Memory B cell (primary cell): ENCODE data around the gene RAB37.

Experiments used
- ATAC-seq: fragments of 150-1000 bp; cut with Tn5 transposase; 2 replicates; pipeline ENCODE4 v1.10.0; 2021; ENCODE audit warnings: low read depth, mild to moderate bottlenecking, moderate library complexity
- DNase-seq, 2 donors: peaks; one replicate each; pipeline ENCODE4 v3.0.0; 2022; ENCODE audit warnings: low spot score in 2 of 2
- H3K27ac Mint-ChIP-seq: one replicate; pipeline ENCODE4 v1.8.0; 2022; ENCODE audit warnings: mild to moderate bottlenecking, moderate library complexity, mixed read lengths
- H3K27me3 Mint-ChIP-seq: one replicate; pipeline ENCODE4 v1.8.0; 2022; ENCODE audit warnings: mixed read lengths
- H3K36me3 Mint-ChIP-seq: one replicate; pipeline ENCODE4 v1.8.0; 2022; ENCODE audit warnings: mild to moderate bottlenecking, mixed read lengths
- H3K4me1 Mint-ChIP-seq: one replicate; pipeline ENCODE4 v1.8.0; 2022; ENCODE audit warnings: mixed read lengths
- H3K4me3 Mint-ChIP-seq: one replicate; pipeline ENCODE4 v1.8.0; 2022; ENCODE audit warnings: mild to moderate bottlenecking, moderate library complexity, mixed read lengths
- H3K9me3 Mint-ChIP-seq: one replicate; pipeline ENCODE4 v1.8.0; 2022; ENCODE audit warnings: mixed read lengths

RAB37 gene

DNA sequence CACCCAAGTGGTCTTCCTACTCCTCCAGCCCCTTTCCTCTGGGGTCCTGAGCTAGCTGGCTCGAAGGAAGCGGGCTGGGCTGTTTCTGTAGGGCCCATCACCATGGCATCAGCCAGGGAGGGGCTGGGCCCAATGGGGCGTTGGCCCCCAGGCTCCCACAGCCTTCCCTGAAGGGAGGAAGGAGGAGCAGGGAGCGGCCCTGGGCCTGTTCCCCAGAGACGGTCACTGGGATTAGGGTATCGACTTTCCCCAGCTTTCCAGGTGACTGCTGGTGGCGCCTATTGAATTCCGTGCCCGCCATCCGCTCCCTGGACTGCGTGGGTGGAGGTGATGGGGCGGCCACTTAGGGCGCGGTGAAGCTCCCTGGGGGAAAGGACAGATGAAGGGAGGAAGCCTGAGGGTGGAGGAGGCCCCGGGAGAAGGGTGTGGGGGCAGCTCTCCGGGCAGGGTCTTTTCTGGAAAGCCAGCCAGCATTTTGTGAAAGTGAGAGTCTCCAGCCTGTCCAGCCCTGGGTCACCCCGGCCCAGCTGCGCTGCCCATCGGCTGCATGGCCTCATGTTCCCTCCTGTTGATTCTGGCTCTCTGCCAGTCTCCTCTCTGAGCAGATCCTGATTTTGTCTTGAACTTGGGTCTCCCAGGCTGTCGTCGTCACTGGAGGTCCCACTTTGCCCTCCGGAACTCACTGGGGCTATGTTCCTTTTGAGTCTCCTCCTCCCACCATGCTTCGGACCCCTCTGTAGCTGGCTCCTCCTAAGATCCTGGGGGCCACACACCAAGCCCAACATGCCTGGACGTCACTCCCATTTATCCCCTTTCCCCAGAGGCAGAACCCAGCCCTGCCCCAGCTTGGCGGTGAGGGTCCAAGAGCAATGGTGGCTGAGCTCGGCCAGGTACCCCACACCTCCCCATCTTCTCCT, 21.1 kb downstream of the RAB37 start:
- H3K36me3 Mint-ChIP-seq: no peaks in the 10 kb centered on the region

DNA sequence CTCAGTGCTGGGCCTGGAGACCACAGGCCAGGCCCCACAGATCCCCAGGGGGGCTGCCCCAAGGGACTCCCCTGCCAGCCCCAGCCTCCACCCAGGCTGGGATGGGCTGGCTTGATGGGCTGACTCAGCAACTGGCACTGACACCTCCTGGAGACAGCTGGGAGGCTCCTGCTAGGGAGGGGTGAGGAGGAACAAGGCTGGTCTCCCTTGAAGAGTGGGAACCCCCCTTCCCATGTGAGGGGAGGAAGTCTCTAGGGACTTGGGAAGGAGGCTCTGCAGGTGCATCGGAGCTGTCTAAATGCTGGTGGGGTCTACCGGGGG, 21.8 kb downstream of the RAB37 start:
- Mint-ChIP-seq H3K36me3 (no peaks in the 10 kb centered on the region), H3K27me3 (no peaks in the 10 kb centered on the region)
- peak; percentile 50 for ATAC-seq

More for the DNA sequence above, 21.1 kb downstream of the RAB37 start:
- peaks cover 40% of the 10 kb centered on the region for H3K4me1 Mint-ChIP-seq
- H3K27me3 Mint-ChIP-seq: no peaks in the 10 kb centered on the region
- peak overlapping the region; percentile 63 for H3K4me3 Mint-ChIP-seq
- H3K9me3 Mint-ChIP-seq: no peaks in the 10 kb centered on the region
- H3K27ac Mint-ChIP-seq: peak overlapping the region; percentile 50
- DNase-seq: no peak
- ATAC-seq: no peak

DNA sequence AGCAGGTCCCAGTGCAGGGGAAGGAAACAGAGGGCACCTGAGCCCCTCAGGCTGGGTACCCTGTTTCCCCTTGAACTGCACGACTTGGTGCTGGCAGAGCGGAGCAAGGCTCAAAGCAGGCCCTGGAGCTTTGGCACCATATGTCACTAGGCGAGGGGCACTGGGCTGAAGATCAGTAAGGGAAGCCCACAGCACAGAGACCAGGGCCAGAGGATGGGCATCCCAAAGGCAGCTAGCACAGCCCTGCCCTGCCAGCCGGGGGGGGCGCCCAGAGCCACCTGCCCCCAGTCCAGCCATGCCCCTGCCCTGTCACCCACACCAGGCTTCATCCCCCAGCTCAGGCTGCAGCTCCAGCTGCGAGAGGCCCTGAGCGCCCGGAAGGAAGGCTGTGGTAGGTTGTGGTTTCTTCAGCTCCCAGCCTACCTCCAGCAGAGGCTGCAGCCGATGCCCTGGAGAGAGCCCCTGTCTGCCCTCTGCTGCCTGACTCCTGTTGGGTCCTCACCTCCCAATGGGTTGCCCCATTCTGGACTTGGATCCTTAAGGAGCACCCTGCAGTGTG, 22.3 kb downstream of the RAB37 start:
- Mint-ChIP-seq H3K4me1 (peaks cover 34% of the 10 kb centered on the region), H3K36me3 (no peaks in the 10 kb centered on the region), H3K4me3 (peak overlapping the region; percentile 63), H3K27ac (peak overlapping the region; percentile 50), H3K9me3 (no peaks in the 10 kb centered on the region), H3K27me3 (no peaks in the 10 kb centered on the region)
- DNase-seq: no peak
- peak; percentile 86 for ATAC-seq

More for the DNA sequence above, 21.8 kb downstream of the RAB37 start:
- peaks cover 36% of the 10 kb centered on the region for H3K4me1 Mint-ChIP-seq
- peak overlapping the region; percentile 50 for H3K27ac Mint-ChIP-seq
- H3K9me3 Mint-ChIP-seq: no peaks in the 10 kb centered on the region
- DNase-seq: no peak
- peak overlapping the region; percentile 63 for H3K4me3 Mint-ChIP-seq

DNA sequence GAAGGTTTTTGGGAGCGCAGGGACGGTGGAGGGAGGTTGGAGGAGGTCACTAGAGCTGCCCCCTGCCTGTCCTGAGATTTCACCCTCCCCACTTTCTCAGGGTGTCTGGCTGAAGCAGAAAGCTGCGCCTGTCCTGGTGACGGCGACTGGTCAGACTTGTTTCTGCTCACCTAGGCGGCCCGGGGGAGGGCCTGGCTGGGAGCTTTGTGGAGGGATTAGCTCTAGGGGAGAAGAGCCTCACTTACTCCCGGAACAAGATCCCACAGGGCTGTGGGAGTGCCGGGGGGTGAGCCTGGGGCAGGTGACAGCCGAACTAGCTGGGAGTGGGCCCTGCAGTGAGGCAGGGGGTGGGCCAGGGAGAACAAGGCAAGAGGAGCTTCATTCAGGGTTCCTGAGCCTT, 22.9 kb downstream of the RAB37 start:
- no peak for ATAC-seq
- H3K9me3 Mint-ChIP-seq: no peaks in the 10 kb centered on the region
- H3K4me3 Mint-ChIP-seq: no peak overlapping the region
- H3K4me1 Mint-ChIP-seq: peaks cover 34% of the 10 kb centered on the region
- H3K27ac Mint-ChIP-seq: no peak overlapping the region
- H3K27me3 Mint-ChIP-seq: no peaks in the 10 kb centered on the region
- H3K36me3 Mint-ChIP-seq: no peaks in the 10 kb centered on the region
- DNase-seq: no peak

DNA sequence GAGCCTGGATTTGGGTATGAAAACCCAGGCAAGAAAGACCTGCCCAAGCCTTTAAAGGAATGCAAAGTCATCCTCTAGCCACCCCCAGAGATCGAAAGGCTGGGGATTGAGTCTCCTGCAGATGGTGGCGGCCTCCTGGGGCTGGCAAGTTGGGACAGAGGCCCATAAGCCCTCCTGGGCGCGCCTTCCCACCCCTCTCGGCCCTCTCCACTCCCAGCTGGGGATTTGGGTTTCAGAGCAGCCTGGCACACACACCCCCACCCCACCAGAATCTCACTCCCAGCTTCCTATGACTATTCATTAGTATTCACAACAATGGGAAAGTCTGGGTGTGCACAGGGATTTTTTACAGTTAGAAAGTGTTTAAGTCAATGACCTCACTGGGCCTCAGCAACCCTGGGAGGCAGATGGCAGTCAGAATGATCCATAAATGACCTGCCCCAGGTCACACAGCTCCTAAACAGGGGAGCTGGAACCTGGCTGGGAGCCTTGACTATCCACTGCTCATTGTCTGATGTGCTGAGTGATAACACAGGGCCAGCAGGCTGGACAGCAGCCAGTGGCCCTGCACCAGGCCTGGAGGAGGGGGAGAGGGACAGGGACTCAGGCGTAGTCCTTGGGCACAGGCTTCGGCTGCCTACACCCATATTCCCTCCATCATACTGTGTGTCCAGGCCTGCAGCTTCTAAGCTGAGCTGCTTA, 23.5 kb downstream of the RAB37 start:
- Mint-ChIP-seq H3K9me3 (no peaks in the 10 kb centered on the region), H3K27ac (no peak overlapping the region), H3K4me1 (peaks cover 31% of the 10 kb centered on the region), H3K27me3 (no peaks in the 10 kb centered on the region), H3K4me3 (no peak overlapping the region), H3K36me3 (no peaks in the 10 kb centered on the region)
- no peak for DNase-seq
- no peak for ATAC-seq

DNA sequence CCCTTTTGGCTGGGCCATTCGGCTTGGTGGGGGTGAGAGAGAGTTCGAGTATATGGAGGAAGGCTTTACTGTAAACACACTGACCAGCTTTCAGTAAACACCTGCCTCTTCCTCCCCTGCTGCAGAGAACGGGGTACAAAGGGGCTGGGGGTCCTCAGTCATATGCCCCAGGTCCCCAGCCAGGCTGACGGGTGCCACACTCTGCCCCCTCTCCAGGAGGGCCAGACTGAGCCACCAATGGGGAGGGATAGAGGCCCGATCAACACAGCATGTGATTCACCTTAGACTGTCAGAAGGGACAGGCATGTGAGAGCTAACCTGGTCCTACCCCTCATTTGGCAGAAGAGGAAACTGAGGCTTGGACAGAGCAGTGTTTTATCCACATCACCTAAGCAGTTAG, 24.4 kb downstream of the RAB37 start:
- Mint-ChIP-seq H3K4me3 (no peak overlapping the region), H3K36me3 (no peaks in the 10 kb centered on the region), H3K4me1 (peaks cover 31% of the 10 kb centered on the region), H3K9me3 (no peaks in the 10 kb centered on the region), H3K27ac (no peak overlapping the region), H3K27me3 (no peaks in the 10 kb centered on the region)
- DNase-seq: no peak
- no peak for ATAC-seq

DNA sequence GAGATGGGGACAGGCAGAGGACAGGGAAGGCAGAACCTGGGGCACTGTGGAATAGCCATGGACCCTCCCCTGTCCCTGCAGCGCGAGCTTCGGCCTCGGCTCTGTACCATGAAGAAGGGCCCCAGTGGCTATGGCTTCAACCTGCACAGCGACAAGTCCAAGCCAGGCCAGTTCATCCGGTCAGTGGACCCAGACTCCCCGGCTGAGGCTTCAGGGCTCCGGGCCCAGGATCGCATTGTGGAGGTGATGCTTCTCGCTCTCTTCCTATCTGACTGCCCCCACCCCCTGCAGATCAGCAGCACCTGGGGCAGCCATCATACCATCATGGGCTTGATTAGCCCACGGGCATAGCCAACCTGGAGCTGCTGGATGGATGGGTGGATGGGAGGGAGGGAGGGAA, 24.9 kb downstream of the RAB37 start:
- Mint-ChIP-seq H3K27me3 (no peaks in the 10 kb centered on the region), H3K4me1 (peaks cover 29% of the 10 kb centered on the region), H3K4me3 (no peak overlapping the region), H3K36me3 (peaks cover 2% of the 10 kb centered on the region), H3K9me3 (no peaks in the 10 kb centered on the region), H3K27ac (no peak overlapping the region)
- DNase-seq: no peak
- ATAC-seq: no peak

DNA sequence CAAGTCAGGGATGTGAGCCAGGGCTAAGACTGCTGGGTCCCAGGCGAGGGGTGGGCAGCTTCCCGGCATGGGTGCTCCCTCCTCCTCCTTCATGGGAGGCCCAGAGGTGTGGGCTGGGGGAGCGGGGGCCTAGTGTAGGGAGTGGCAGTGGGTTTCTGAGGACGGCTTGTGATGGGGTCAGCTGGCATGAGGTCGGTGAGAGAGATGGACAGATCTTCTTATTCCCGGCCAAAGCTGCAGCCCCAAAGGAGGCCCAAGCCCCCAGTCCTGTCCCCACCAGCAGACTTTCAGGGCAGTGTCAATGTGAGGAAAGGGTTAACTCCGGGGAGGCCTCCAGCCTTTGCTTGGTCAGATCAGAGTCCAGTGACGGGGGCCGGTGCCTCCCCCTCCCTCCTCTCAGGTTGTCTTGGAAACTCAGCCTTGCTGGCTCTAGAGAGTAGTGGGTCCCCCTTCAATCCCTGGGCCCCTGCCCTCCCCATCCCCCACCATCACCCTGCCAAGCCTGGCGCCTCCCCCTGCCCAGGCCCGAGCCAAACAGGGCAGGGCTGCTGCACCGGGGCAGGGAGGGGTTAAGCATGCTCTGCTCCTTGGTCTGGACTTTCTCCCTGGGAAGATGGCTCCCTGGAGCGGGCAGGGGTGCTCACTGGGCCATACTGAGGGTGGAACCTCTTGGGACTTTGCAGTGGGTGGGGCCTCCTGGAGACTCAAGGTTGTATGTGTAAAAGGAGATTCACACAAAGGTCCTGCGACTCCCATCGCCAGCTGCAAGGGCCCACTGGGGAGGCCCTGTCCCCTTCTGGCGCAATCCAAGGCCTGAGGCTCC, 26.7 kb downstream of the RAB37 start:
- no peak for ATAC-seq
- H3K27ac Mint-ChIP-seq: no peak overlapping the region
- no peaks in the 10 kb centered on the region for H3K27me3 Mint-ChIP-seq
- peaks cover 9% of the 10 kb centered on the region for H3K36me3 Mint-ChIP-seq
- peaks cover 15% of the 10 kb centered on the region for H3K4me1 Mint-ChIP-seq
- no peaks in the 10 kb centered on the region for H3K9me3 Mint-ChIP-seq
- no peak overlapping the region for H3K4me3 Mint-ChIP-seq
- DNase-seq: no peak

DNA sequence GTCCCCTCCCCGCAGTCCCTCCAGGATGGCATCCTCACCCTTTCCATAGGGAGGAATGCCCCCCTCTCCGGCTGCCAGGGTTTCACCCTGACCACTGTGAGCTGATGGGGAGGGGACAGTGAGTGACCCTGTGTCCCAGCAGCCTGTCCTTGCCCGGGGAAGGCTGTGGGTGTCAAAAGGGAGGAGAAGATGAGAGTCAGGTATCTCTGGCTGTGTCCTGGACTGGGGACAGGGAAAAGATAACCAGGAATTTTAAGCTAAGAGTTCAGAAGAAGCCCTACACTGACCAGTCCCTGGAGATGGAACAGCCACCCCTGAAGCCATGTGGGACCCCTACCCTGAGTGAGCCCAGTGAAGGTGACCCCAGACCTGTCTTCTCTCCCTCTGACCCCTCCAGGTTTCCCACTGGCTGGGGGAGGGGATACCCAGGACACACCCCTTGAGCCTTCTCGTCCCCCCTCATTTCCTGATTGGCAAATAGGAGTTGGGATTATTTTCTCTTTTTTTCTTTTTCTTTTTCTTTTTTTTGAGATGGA, 27.8 kb downstream of the RAB37 start:
- Mint-ChIP-seq H3K4me3 (no peak overlapping the region), H3K36me3 (peaks cover 12% of the 10 kb centered on the region), H3K9me3 (no peaks in the 10 kb centered on the region), H3K4me1 (peaks cover 5% of the 10 kb centered on the region), H3K27me3 (no peaks in the 10 kb centered on the region), H3K27ac (no peak overlapping the region)
- DNase-seq (no peak), ATAC-seq (no peak)

DNA sequence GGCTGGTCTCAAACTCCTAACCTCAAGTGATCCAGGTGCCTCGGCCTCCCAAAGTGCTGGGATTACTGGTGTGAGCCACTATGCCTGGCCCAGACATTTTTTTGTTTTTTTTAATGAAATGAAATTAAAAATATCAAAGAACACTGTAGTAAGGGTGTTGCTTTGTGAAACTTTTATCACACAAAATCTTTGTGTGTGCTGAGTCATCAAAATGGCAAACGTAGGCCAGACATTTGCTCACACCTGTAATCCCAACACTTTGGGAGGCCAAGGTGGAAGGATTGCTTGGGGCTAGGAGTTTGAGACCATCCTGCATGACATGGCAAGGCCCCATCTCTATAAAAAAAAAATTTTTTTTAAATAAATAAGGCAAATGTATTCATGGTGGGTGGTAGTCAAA, 29.4 kb downstream of the RAB37 start:
- H3K36me3 Mint-ChIP-seq: peaks cover 12% of the 10 kb centered on the region
- ATAC-seq (no peak), DNase-seq (no peak)
- H3K4me1 Mint-ChIP-seq: peaks cover 12% of the 10 kb centered on the region
- no peaks in the 10 kb centered on the region for H3K27me3 Mint-ChIP-seq
- H3K27ac Mint-ChIP-seq: no peak overlapping the region
- no peaks in the 10 kb centered on the region for H3K9me3 Mint-ChIP-seq
- no peak overlapping the region for H3K4me3 Mint-ChIP-seq

DNA sequence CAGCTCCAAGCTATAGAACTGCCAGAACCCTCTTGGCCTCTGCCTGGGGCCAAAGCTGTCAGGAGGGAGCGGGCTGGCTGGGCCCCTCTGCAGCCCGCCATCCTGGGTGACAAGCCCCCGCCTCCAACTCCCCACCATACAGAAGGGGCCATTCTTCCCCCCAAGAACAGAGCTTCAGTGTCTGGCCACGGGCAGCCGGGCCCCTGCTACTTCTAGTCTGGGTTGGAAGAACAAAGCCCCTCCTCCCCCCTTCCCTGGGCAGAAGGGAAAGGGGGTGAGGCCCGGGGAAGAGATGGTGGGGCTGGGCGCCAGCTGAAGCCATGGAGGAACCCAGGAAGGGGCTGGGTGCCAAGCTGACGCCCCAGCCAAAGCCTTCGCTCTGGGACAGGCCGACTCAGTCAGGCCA, 30.1 kb downstream of the RAB37 start:
- H3K27ac Mint-ChIP-seq: no peak overlapping the region
- H3K27me3 Mint-ChIP-seq: no peaks in the 10 kb centered on the region
- ATAC-seq: no peak
- H3K9me3 Mint-ChIP-seq: no peaks in the 10 kb centered on the region
- peaks cover 11% of the 10 kb centered on the region for H3K4me1 Mint-ChIP-seq
- no peak for DNase-seq
- H3K4me3 Mint-ChIP-seq: no peak overlapping the region
- H3K36me3 Mint-ChIP-seq: peaks cover 15% of the 10 kb centered on the region

DNA sequence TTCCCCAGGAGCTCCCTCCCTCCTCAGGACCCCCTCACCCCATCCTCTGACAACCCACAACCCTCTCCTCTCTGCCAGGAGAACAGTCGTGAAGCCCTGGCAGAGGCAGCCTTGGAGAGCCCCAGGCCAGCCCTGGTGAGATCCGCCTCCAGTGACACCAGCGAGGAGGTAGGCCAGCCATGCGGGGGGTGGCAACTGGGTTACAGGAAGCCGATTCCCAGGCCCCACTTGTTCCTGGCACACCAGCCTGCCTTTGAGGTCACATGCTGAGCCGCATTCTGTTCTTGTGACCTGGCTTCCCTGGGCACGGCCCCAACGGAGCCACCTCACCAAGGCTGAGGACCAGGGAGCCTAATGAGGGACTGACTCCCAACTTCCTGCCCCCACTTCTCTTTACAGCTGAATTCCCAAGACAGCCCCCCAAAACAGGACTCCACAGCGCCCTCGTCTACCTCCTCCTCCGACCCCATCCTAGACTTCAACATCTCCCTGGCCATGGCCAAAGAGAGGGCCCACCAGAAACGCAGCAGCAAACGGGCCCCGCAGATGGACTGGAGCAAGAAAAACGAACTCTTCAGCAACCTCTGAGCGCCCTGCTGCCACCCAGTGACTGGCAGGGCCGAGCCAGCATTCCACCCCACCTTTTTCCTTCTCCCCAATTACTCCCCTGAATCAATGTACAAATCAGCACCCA, 31.2 kb downstream of the RAB37 start:
- Mint-ChIP-seq H3K27me3 (no peaks in the 10 kb centered on the region), H3K36me3 (peaks cover 20% of the 10 kb centered on the region), H3K9me3 (no peaks in the 10 kb centered on the region), H3K4me1 (peaks cover 9% of the 10 kb centered on the region), H3K27ac (no peak overlapping the region), H3K4me3 (no peak overlapping the region)
- no peak for ATAC-seq
- DNase-seq: no peak

DNA sequence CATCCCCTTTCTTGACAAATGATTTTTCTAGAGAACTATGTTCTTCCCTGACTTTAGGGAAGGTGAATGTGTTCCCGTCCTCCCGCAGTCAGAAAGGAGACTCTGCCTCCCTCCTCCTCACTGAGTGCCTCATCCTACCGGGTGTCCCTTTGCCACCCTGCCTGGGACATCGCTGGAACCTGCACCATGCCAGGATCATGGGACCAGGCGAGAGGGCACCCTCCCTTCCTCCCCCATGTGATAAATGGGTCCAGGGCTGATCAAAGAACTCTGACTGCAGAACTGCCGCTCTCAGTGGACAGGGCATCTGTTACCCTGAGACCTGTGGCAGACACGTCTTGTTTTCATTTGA, 31.7 kb downstream of the RAB37 start:
- H3K36me3 Mint-ChIP-seq: peaks cover 20% of the 10 kb centered on the region
- H3K27ac Mint-ChIP-seq: no peak overlapping the region
- no peaks in the 10 kb centered on the region for H3K9me3 Mint-ChIP-seq
- DNase-seq (no peak), ATAC-seq (no peak)
- no peak overlapping the region for H3K4me3 Mint-ChIP-seq
- peaks cover 9% of the 10 kb centered on the region for H3K4me1 Mint-ChIP-seq
- no peaks in the 10 kb centered on the region for H3K27me3 Mint-ChIP-seq
